Tibial artery (tissue), 4 donors: Measurements from ENCODE around the gene MACROD2.

ENCODE experiments used
- DNase-seq, 2 donors: peaks; one replicate each; pipeline ENCODE4 v3.0.0-alpha.2; 2019
- H3K27ac ChIP-seq, 2 donors: fragments of 200-600 bp; sonication (generic) in 1 of 2; 1 replicate in 1 of 2; 2 replicates in 1 of 2; pipeline ENCODE4 v1.5.1; 2018 to 2019; ENCODE audit warnings: mild to moderate bottlenecking in 1 of 2
- H3K27me3 ChIP-seq, 2 donors: fragments of 200-600 bp; sonication (generic) in 1 of 2; one replicate each; pipeline versions ENCODE4 v1.5.1 to v1.6.0; 2016 to 2019
- H3K36me3 ChIP-seq, 3 donors: fragments of 200-600 bp; sonication (generic) in 2 of 3; one replicate each; pipeline ENCODE4 v1.5.1; 2016 to 2019; ENCODE audit warnings: mild to moderate bottlenecking in 2 of 3
- H3K4me1 ChIP-seq, 4 donors: fragments of 200-600 bp; sonication (generic) in 2 of 4; 1 replicate in 3 of 4; 2 replicates in 1 of 4; pipeline ENCODE4 v1.5.1; 2016 to 2019
- H3K4me3 ChIP-seq, 2 donors: fragments of 200-600 bp; sonication (generic) in 1 of 2; 1 replicate in 1 of 2; 2 replicates in 1 of 2; pipeline ENCODE4 v1.5.1; 2018 to 2019; ENCODE audit warnings: mild to moderate bottlenecking in 2 of 2
- H3K9me3 ChIP-seq, 3 donors: fragments of 200-600 bp; sonication (generic) in 1 of 3; one replicate each; pipeline ENCODE4 v1.5.1; 2016 to 2019
- intact Hi-C: fragments of 100-400 bp; cut with DNase I; formaldehyde crosslinking; loops from one replicate; pipeline ENCODE4 v1.15.0; 2023; ENCODE audit warnings: low total_unique reads
- TF ChIP-seq, protein P1 (sequence below), 2 experiments: fragments of 200-600 bp in 1 of 2; fragments of 450-650 bp in 1 of 2; IDR thresholded peaks; one replicate each; pipeline ENCODE4 v1.5.1; 2017 to 2019; ENCODE audit warnings: antibody characterized with exemption in 2 of 2, mild to moderate bottlenecking in 1 of 2, moderate library complexity in 1 of 2

The MACROD2 gene

DNA sequence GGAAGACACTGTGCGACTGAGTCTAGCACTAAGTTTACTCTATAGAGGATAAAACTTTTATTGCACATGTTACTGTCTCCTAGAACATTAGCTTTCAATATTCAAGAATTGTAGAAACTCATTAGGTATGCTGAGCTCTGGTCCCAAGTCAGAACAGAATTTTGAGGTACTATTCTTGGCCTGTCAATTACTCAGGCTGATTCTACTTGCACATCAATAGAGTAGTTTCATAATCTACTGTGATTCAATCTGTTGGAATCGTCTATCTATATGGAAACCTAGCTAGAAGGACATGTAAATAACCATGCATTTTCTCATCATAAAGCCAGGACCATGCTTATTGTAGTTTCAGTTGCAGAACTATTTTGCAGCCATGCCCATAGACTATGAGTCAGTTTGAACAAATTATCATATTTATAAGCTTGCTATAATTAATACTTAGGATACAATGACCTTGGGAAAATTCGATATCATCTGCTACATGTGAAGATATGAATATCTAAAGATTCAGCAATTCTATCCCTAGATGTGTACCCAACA is 300.5 kb downstream of the MACROD2 start:
- TF ChIP-seq, protein P1, sequence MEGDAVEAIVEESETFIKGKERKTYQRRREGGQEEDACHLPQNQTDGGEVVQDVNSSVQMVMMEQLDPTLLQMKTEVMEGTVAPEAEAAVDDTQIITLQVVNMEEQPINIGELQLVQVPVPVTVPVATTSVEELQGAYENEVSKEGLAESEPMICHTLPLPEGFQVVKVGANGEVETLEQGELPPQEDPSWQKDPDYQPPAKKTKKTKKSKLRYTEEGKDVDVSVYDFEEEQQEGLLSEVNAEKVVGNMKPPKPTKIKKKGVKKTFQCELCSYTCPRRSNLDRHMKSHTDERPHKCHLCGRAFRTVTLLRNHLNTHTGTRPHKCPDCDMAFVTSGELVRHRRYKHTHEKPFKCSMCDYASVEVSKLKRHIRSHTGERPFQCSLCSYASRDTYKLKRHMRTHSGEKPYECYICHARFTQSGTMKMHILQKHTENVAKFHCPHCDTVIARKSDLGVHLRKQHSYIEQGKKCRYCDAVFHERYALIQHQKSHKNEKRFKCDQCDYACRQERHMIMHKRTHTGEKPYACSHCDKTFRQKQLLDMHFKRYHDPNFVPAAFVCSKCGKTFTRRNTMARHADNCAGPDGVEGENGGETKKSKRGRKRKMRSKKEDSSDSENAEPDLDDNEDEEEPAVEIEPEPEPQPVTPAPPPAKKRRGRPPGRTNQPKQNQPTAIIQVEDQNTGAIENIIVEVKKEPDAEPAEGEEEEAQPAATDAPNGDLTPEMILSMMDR (IDR thresholded peaks at IDR 0.05) = no peak
- Histone ChIP-seq H3K36me3 (no peaks in the 10 kb centered on the region), H3K9me3 (no peaks in the 10 kb centered on the region), H3K27me3 (no peaks in the 10 kb centered on the region), H3K27ac (no peak overlapping the region), H3K4me1 (no peaks in the 10 kb centered on the region), H3K4me3 (no peak overlapping the region)
- intact Hi-C loops = no loop called here
- DNase-seq = no peak

DNA sequence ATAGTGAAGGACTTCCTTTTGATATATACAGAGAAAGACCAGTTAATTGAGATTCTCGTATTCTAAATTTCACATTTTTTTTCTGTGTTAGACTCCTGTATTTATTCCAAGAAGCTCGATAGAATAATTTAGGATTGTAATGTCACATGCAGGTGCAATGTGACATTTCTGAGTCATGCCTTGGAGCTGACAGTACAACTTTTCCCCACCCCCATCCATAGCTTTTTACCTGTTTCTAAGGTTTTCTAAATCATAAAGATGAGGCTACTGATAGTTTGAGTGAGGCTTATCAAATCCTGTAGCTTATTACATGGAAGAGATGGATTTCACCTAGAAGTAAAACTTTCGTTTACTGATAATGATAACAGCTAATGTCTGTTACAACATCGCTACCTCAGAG is 304.5 kb downstream of the MACROD2 start:
- no peak for DNase-seq
- intact Hi-C loops = no loop called here

DNA sequence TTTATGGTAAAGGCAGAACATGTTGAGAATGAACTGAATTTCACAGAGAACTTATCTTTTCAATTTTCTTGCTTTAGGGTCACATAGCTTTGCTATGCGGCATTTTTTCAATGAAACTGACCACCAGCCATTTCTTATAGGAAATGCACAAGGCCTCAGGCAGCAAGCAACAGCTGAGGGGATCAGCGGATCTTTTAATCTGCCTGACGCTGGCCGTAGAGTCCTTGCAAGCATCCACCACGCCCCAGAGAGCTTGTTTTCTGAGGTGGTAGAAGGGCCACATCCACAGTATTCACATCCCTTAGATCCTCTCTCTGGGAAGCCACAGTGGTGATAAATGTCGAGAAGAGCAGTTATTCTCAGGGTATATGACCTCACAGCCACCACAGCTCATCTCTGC is 307.8 kb downstream of the MACROD2 start:
- intact Hi-C loops = no loop called here
- DNase-seq = no peak
- Histone ChIP-seq H3K4me3 (no peak overlapping the region), H3K36me3 (no peaks in the 10 kb centered on the region), H3K27ac (no peak overlapping the region), H3K9me3 (no peaks in the 10 kb centered on the region), H3K4me1 (no peaks in the 10 kb centered on the region), H3K27me3 (no peaks in the 10 kb centered on the region)
- TF ChIP-seq, protein P1 (IDR thresholded peaks at IDR 0.05) = no peak

More for the DNA sequence above, 304.5 kb downstream of the MACROD2 start:
- Histone ChIP-seq H3K36me3 (no peaks in the 10 kb centered on the region), H3K4me3 (no peak overlapping the region), H3K9me3 (no peaks in the 10 kb centered on the region), H3K27me3 (no peaks in the 10 kb centered on the region), H3K27ac (no peak overlapping the region), H3K4me1 (no peaks in the 10 kb centered on the region)
- TF ChIP-seq, protein P1 (IDR thresholded peaks at IDR 0.05) = no peak

DNA sequence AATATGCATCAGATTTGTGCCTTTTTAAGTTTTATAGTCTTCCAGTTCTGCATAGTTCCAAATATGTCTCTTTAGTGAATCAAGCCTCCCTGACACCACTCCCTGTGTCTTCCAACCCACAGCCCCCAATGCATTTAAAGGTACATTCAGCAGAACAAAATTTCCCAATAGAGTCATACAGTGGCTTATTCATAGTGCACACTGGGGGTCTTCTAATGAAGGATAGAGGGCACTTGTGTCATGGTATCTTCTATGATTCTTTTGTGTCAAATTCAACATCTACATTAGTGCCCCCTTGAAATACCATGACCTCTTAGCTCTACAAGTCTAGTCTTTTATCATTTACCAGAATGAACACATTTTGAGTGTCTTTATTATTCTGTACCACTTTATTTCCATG is 308.3 kb downstream of the MACROD2 start:
- Histone ChIP-seq H3K9me3 (no peaks in the 10 kb centered on the region), H3K4me1 (no peaks in the 10 kb centered on the region), H3K27ac (no peak overlapping the region), H3K4me3 (no peak overlapping the region), H3K27me3 (no peaks in the 10 kb centered on the region), H3K36me3 (no peaks in the 10 kb centered on the region)
- TF ChIP-seq, protein P1 (IDR thresholded peaks at IDR 0.05) = no peak
- intact Hi-C loops = no loop called here
- no peak for DNase-seq

DNA sequence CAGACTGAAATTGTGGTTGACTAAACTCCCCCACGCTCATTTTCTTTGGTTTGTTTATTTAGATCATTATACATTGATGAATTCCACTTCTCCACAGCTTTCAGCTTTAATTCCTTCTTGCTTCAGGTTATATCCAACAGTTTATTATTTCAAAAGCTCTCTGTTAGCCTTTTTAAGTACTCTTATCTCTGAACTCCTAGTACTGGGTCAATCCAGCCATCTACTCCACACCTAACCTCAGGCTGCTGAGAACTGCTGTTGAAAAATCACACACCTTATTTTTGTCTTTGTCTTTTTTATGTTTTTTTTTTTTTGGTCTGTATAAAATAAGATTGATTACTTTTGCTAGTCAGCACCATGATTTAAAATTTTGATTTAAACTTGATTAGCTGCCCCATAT is 309.2 kb downstream of the MACROD2 start:
- Histone ChIP-seq H3K4me3 (no peak overlapping the region), H3K9me3 (no peaks in the 10 kb centered on the region), H3K4me1 (no peaks in the 10 kb centered on the region), H3K36me3 (no peaks in the 10 kb centered on the region), H3K27me3 (no peaks in the 10 kb centered on the region), H3K27ac (no peak overlapping the region)
- intact Hi-C loops = no loop called here
- TF ChIP-seq, protein P1 (IDR thresholded peaks at IDR 0.05) = no peak
- no peak for DNase-seq

DNA sequence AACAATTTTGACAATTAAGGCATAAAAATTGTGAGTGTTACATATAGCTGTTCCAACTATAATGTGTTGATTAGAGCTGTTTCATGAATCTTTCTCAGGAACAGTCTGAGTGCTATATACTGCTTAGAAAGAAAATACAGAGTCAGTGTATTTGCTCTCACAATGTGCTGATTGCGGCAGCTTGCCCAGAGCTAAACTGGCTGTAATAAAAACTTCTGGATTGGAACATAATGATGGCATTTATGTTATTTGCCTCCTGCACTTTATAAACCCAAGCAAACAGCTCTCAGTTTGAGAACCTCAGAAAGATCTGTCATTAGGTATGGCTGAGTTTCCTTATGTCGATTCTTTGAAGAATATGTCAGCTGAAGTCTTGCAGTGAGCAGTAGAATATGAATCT is 312.6 kb downstream of the MACROD2 start:
- TF ChIP-seq, protein P1 (IDR thresholded peaks at IDR 0.05) = no peak
- Histone ChIP-seq H3K27me3 (no peaks in the 10 kb centered on the region), H3K4me1 (no peaks in the 10 kb centered on the region), H3K4me3 (no peak overlapping the region), H3K9me3 (no peaks in the 10 kb centered on the region), H3K27ac (no peak overlapping the region), H3K36me3 (no peaks in the 10 kb centered on the region)
- intact Hi-C loops = no loop called here
- no peak for DNase-seq
